ENCODE results near the gene KCNK4.

The KCNK4 gene

GRCh38 chr11:64269540-64270220, 21.4 kb upstream of the KCNK4 start:
- DNase-seq: peak; percentile 99

GRCh38 chr11:64275031-64275800, 15.9 kb upstream of the KCNK4 start:
- no peak for DNase-seq

GRCh38 chr11:64275841-64276240, 15.3 kb upstream of the KCNK4 start:
- DNase-seq: no peak

GRCh38 chr11:64276653-64277431, 14.3 kb upstream of the KCNK4 start:
- DNase-seq: no peak

- no peak for DNase-seq
Observed at GRCh38 chr11:64278576-64279190, 12.4 kb upstream of the KCNK4 start.

- DNase-seq: no peak
Observed at GRCh38 chr11:64281957-64282770, 8.9 kb upstream of the KCNK4 start.

- DNase-seq: no peak
Observed at GRCh38 chr11:64283092-64283491, 8.0 kb upstream of the KCNK4 start.

- DNase-seq: peak; percentile 69
Observed at GRCh38 chr11:64284048-64284961, 6.8 kb upstream of the KCNK4 start, which contains the start of gene BAD. Gene BAD, minus strand, starts transcription at chr11:64284665. Its CDS starts 297 bp downstream, at chr11:64284368.

- DNase-seq: no peak
Observed at GRCh38 chr11:64284962-64285884, 5.9 kb upstream of the KCNK4 start, which contains the start of gene GPR137. Gene GPR137, plus strand, starts transcription at chr11:64285848. Its CDS starts 677 bp downstream, at chr11:64286525.

GRCh38 chr11:64285885-64286800, 5.0 kb upstream of the KCNK4 start:
- DNase-seq: no peak

GRCh38 chr11:64286801-64287159, 4.3 kb upstream of the KCNK4 start:
- DNase-seq: no peak

GRCh38 chr11:64287676-64288352, 3.3 kb upstream of the KCNK4 start:
- DNase-seq: no peak

GRCh38 chr11:64288353-64288750, 2.8 kb upstream of the KCNK4 start:
- DNase-seq: no peak

GRCh38 chr11:64289002-64289564, 2.0 kb upstream of the KCNK4 start:
- DNase-seq: no peak

GRCh38 chr11:64290352-64291261, 495 bp upstream of the KCNK4 start:
- no peak for DNase-seq

GRCh38 chr11:64291752-64292459, 804 bp downstream of the KCNK4 start:
- DNase-seq: no peak
